Measurements from ENCODE around the gene OR2L5. TPM values are rescaled to one million over a fixed set of nuclear protein-coding genes. Genes with fewer than 3 reads are reported as not detected.

Gene OR2L5
- total RNA-seq, 2 donors from 2014 or later, result not detected

- 83% methylated on average over 1 of the region's 1 CpG; no CpG with 5 or more reads in 1 of the 2 experiments for WGBS, 2 experiments (ENCODE audit: insufficient coverage in 1 of 2, insufficient read length in 1 of 2)
- Histone ChIP-seq H3K4me1 (ENCODE audit: control insufficient read depth, insufficient read depth, low read length) (no peaks in the 10 kb centered on the region), H3K9me3 (ENCODE audit: control insufficient read depth, low read length) (peaks cover 61% of the 10 kb centered on the region), H3K9ac (ENCODE audit: extremely low read depth, low read length, poor library complexity, severe bottlenecking) (no peak overlapping the region), H3K36me3 (ENCODE audit: control insufficient read depth, insufficient read depth, low read length) (no peaks in the 10 kb centered on the region), H3K27me3 (ENCODE audit: control insufficient read depth, insufficient read depth, low read length, poor library complexity, severe bottlenecking) (no peaks in the 10 kb centered on the region), H3K27ac (ENCODE audit: low read depth, low read length) (no peak overlapping the region), H3K4me3 (ENCODE audit: low read length) (no peak overlapping the region)
- H3K4me3 Mint-ChIP-seq, result no peak overlapping the region
- H3K27ac Mint-ChIP-seq, result no peak overlapping the region
- H3K4me1 Mint-ChIP-seq, result no peaks in the 10 kb centered on the region
- no peaks in the 10 kb centered on the region for H3K36me3 Mint-ChIP-seq (ENCODE audit: low read depth)
- H3K9me3 Mint-ChIP-seq, result peaks cover 70% of the 10 kb centered on the region
- DNase-seq, result no peak
- no peaks in the 10 kb centered on the region for H3K27me3 Mint-ChIP-seq (ENCODE audit: insufficient read depth)
- no peak for TF ChIP-seq CTCF (conservative IDR thresholded peaks at IDR 0.05)
Observed at GRCh38 chr1:248047008-248047407, 33.5 kb downstream of the OR2L5 start.

- Mint-ChIP-seq H3K27ac (no peak overlapping the region), H3K4me1 (no peaks in the 10 kb centered on the region), H3K36me3 (ENCODE audit: low read depth) (no peaks in the 10 kb centered on the region), H3K27me3 (ENCODE audit: insufficient read depth) (no peaks in the 10 kb centered on the region), H3K4me3 (no peak overlapping the region), H3K9me3 (peaks cover 76% of the 10 kb centered on the region)
- Histone ChIP-seq H3K4me3 (ENCODE audit: low read length) (no peak overlapping the region), H3K9me3 (ENCODE audit: control insufficient read depth, low read length) (peaks cover 78% of the 10 kb centered on the region), H3K36me3 (ENCODE audit: control insufficient read depth, insufficient read depth, low read length) (no peaks in the 10 kb centered on the region), H3K27ac (ENCODE audit: low read depth, low read length) (no peak overlapping the region), H3K27me3 (ENCODE audit: control insufficient read depth, insufficient read depth, low read length, poor library complexity, severe bottlenecking) (no peaks in the 10 kb centered on the region), H3K4me1 (ENCODE audit: control insufficient read depth, insufficient read depth, low read length) (no peaks in the 10 kb centered on the region), H3K9ac (ENCODE audit: extremely low read depth, low read length, poor library complexity, severe bottlenecking) (no peak overlapping the region)
- no peak for DNase-seq
- no peak for TF ChIP-seq CTCF (conservative IDR thresholded peaks at IDR 0.05)
Observed at GRCh38 chr1:248054671-248055070, 41.2 kb downstream of the OR2L5 start.

- Mint-ChIP-seq H3K9me3 (peaks cover 73% of the 10 kb centered on the region), H3K36me3 (ENCODE audit: low read depth) (no peaks in the 10 kb centered on the region), H3K27ac (no peak overlapping the region), H3K4me3 (no peak overlapping the region), H3K4me1 (no peaks in the 10 kb centered on the region), H3K27me3 (ENCODE audit: insufficient read depth) (no peaks in the 10 kb centered on the region)
- peaks cover 76% of the 10 kb centered on the region for H3K9me3 ChIP-seq (ENCODE audit: control insufficient read depth, low read length)
- no peak for DNase-seq
- no peak overlapping the region for H3K4me3 ChIP-seq (ENCODE audit: low read length)
- H3K4me1 ChIP-seq (ENCODE audit: control insufficient read depth, insufficient read depth, low read length), result no peaks in the 10 kb centered on the region
- no peaks in the 10 kb centered on the region for H3K27me3 ChIP-seq (ENCODE audit: control insufficient read depth, insufficient read depth, low read length, poor library complexity, severe bottlenecking)
- H3K36me3 ChIP-seq (ENCODE audit: control insufficient read depth, insufficient read depth, low read length), result no peaks in the 10 kb centered on the region
- H3K9ac ChIP-seq (ENCODE audit: extremely low read depth, low read length, poor library complexity, severe bottlenecking), result no peak overlapping the region
- TF ChIP-seq CTCF (conservative IDR thresholded peaks at IDR 0.05), result no peak
- 57 to 71% methylated on average over 1 to 2 of the region's 2 CpGs for WGBS, 2 experiments (ENCODE audit: insufficient coverage in 1 of 2, insufficient read length in 1 of 2)
- H3K27ac ChIP-seq (ENCODE audit: low read depth, low read length), result no peak overlapping the region
Observed at GRCh38 chr1:248055261-248055660, 41.8 kb downstream of the OR2L5 start.
